ENCODE measurements around the gene DUOX1.
"Not testable (repeated sequence)": the region's sequence is repeated elsewhere in the genome, so short reads cannot be mapped to it uniquely, and the experiment has no call there.

The DUOX1 gene

GRCh38 chr15:45129651-45130129 is at the start of gene DUOX1, which contains the start of gene DUOXA1:
Gene DUOX1 (plus strand): TSS chr15:45129994. CDS start chr15:45131967, 1,973 bp downstream.
Gene DUOXA1 (minus strand): TSS chr15:45129879. CDS start chr15:45123014, 6,865 bp downstream.
- DNase-seq, result no peak

GRCh38 chr15:45080593-45080992 is 49.2 kb upstream of the DUOX1 start:
- not testable (repeated sequence) for DNase-seq

GRCh38 chr15:45082412-45082811 is 47.4 kb upstream of the DUOX1 start:
- not testable (repeated sequence) for DNase-seq

- DNase-seq, result no peak
Measured at GRCh38 chr15:45083223-45083622, 46.6 kb upstream of the DUOX1 start.

GRCh38 chr15:45084163-45084562 is 45.6 kb upstream of the DUOX1 start:
- no peak for DNase-seq

- no peak for DNase-seq
Measured at GRCh38 chr15:45087513-45087912, 42.3 kb upstream of the DUOX1 start.

GRCh38 chr15:45088801-45089711 is 40.7 kb upstream of the DUOX1 start:
- no peak for DNase-seq

GRCh38 chr15:45089712-45090373 is 40.0 kb upstream of the DUOX1 start:
- no peak for DNase-seq

GRCh38 chr15:45091161-45091560 is 38.6 kb upstream of the DUOX1 start:
- no peak for DNase-seq

GRCh38 chr15:45091576-45091975 is 38.2 kb upstream of the DUOX1 start:
- DNase-seq, result no peak

GRCh38 chr15:45093013-45093412 is 36.8 kb upstream of the DUOX1 start:
- DNase-seq, result no peak

- no peak for DNase-seq
Measured at GRCh38 chr15:45093622-45094357, 36.0 kb upstream of the DUOX1 start.

- no peak for DNase-seq
Measured at GRCh38 chr15:45094358-45094730, 35.5 kb upstream of the DUOX1 start.

GRCh38 chr15:45095661-45096060 is 34.1 kb upstream of the DUOX1 start:
- no peak for DNase-seq

- no peak for DNase-seq
Measured at GRCh38 chr15:45097466-45097865, 32.3 kb upstream of the DUOX1 start.

GRCh38 chr15:45099549-45100165 is 30.1 kb upstream of the DUOX1 start:
- DNase-seq, result no peak

GRCh38 chr15:45100884-45101625 is 28.7 kb upstream of the DUOX1 start:
- no peak for DNase-seq

- DNase-seq, result no peak
Measured at GRCh38 chr15:45101749-45102148, 28.0 kb upstream of the DUOX1 start.

GRCh38 chr15:45102226-45102625 is 27.6 kb upstream of the DUOX1 start:
- no peak for DNase-seq

GRCh38 chr15:45104170-45104569 is 25.6 kb upstream of the DUOX1 start:
- not testable (repeated sequence) for DNase-seq

- no peak for DNase-seq
Measured at GRCh38 chr15:45105586-45105985, 24.2 kb upstream of the DUOX1 start.

Measured in activated CD4-positive, alpha-beta T cell treated with anti-CD3 and anti-CD28 coated beads for 1 hour (primary cell).